K562 (cell line): Measurements from ENCODE around the gene PDGFD. TPM values are rescaled to one million over a fixed set of nuclear protein-coding genes. Genes with fewer than 3 reads are reported as not detected.

Experiments used
- ATAC-seq: fragments of 200-7000 bp; cut with Tn5 transposase; 3 replicates; pipeline ENCODE4 v1.9.1; 2020; ENCODE audit warnings: moderate library complexity
- BruUV-seq: library from RNA; stranded (reverse); fragments of 400-500 nt; replicated peaks from 2 replicates; lab custom pipeline; 2021; lab: Mats Ljungman, UMichigan
- CTCF ChIA-PET: fragments of 300-600 bp; formaldehyde crosslinking; extraction: SDS; loops from one replicate; lab custom pipeline; 2021; ENCODE audit warnings: low intra/inter-chr PET ratio; lab: Yijun Ruan, JAX
- POLR2A ChIA-PET: fragments of 300-600, 350-650 bp; sonication (Branson Sonifier 250); formaldehyde crosslinking; extraction: SDS; loops from one replicate; lab custom pipeline; 2021; ENCODE audit warnings: antibody characterized with exemption, inconsistent platforms; lab: Yijun Ruan, JAX
- DNase-seq, 4 experiments: peaks; one replicate each; pipeline versions ENCODE4 v3.0.0 to v3.0.0-alpha.2; 2011 to 2018; ENCODE audit warnings: low spot score in 3 of 4, mixed read lengths in 3 of 4; ENCODE audit errors: extremely low read depth in 1 of 4
- FAIRE-seq: peaks from 2 replicates; lab custom pipeline; 2011; peaks lifted over from hg19 to GRCh38; lab: Jason Lieb, UNC
- H2AFZ ChIP-seq: 2 replicates; pipeline ENCODE4 v1.6.0; 2011; ENCODE audit warnings: low read depth, low read length, control low read depth, inconsistent platforms
- H3K27ac ChIP-seq: fragments of 200-600 bp; 3 replicates; pipeline ENCODE4 v1.8.0; 2011; ENCODE audit warnings: low read depth, mild to moderate bottlenecking, control low read depth, inconsistent platforms, low read length, moderate library complexity, mixed read lengths; ENCODE audit errors: extremely low read depth
- H3K27me3 ChIP-seq, 2 experiments: fragments of 300-600 bp in 1 of 2; 2 replicates in 1 of 2; 3 replicates in 1 of 2; pipeline versions ENCODE4 v1.6.0 to v1.8.0; 2011; ENCODE audit warnings: inconsistent platforms in 2 of 2, low read length in 2 of 2, mild to moderate bottlenecking in 1 of 2, mixed read lengths in 1 of 2, moderate library complexity in 1 of 2; ENCODE audit not compliant: control insufficient read depth in 2 of 2, insufficient read depth in 2 of 2
- H3K36me3 ChIP-seq: fragments of 300-600 bp; 3 replicates; pipeline ENCODE4 v1.8.0; 2011; ENCODE audit warnings: mild to moderate bottlenecking, low read length, inconsistent platforms; ENCODE audit not compliant: control insufficient read depth, insufficient read depth
- H3K4me1 ChIP-seq, 2 experiments: fragments of 200-600 bp in 1 of 2; replicated peaks in 1 of 2; 2 replicates in 1 of 2; 3 replicates in 1 of 2; pipeline versions ENCODE4 v1.5.1 to v1.8.0; 2011; ENCODE audit warnings: inconsistent platforms in 2 of 2, low read length in 2 of 2, mild to moderate bottlenecking in 1 of 2, mixed read lengths in 1 of 2, moderate library complexity in 1 of 2; ENCODE audit not compliant: control insufficient read depth in 2 of 2, insufficient read depth in 2 of 2
- H3K4me2 ChIP-seq: 2 replicates; pipeline ENCODE4 v1.6.1; 2011; ENCODE audit warnings: low read length, control low read depth, inconsistent platforms, mixed read lengths; ENCODE audit not compliant: insufficient read depth
- H3K4me3 ChIP-seq: fragments of 200-600 bp; sonication (generic), shearing (Covaris generic); 2 replicates; pipeline ENCODE4 v1.5.1; 2016; ENCODE audit warnings: control low read depth, inconsistent platforms
- H3K79me2 ChIP-seq: fragments of 200-600 bp; 3 replicates; pipeline ENCODE4 v1.8.0; 2011; ENCODE audit warnings: low read length, inconsistent platforms; ENCODE audit not compliant: control insufficient read depth, insufficient read depth
- H3K9ac ChIP-seq, 2 experiments: 2 replicates each; pipeline versions ENCODE4 v1.6.0 to v1.6.1; 2011; ENCODE audit warnings: low read depth in 2 of 2, low read length in 2 of 2, control low read depth in 1 of 2, inconsistent platforms in 1 of 2, mild to moderate bottlenecking in 1 of 2, mixed read lengths in 1 of 2; ENCODE audit not compliant: insufficient read depth in 1 of 2
- H3K9me1 ChIP-seq: one replicate; pipeline ENCODE4 v1.6.0; 2011; ENCODE audit warnings: inconsistent platforms, mild to moderate bottlenecking, low read length, moderate library complexity; ENCODE audit not compliant: control insufficient read depth, insufficient read depth
- H3K9me3 ChIP-seq: replicated peaks from 2 replicates; pipeline ENCODE4 v1.5.1; 2011; ENCODE audit warnings: low read depth, low read length, inconsistent platforms; ENCODE audit not compliant: control insufficient read depth, insufficient read depth
- H4K20me1 ChIP-seq: replicated peaks from 2 replicates; pipeline ENCODE4 v1.6.1; 2011; ENCODE audit warnings: low read length, inconsistent platforms, mixed read lengths; ENCODE audit not compliant: control insufficient read depth, insufficient read depth
- ZNF133 ChIP-seq: fragments of 250-450 bp; sonication (Bioruptor Pico); IDR thresholded peaks from 2 replicates; pipeline ENCODE4 v1.4.0; 2020; ENCODE audit warnings: mild to moderate bottlenecking
- ZNF436 ChIP-seq: fragments of 250-450, 450-650 bp; sonication (Bioruptor Pico); formaldehyde crosslinking; IDR thresholded peaks from 2 replicates; pipeline ENCODE4 v1.7.0; 2020; ENCODE audit warnings: mild to moderate bottlenecking
- WGBS: fragments of 100-300 bp; shearing (Covaris generic); methylation state at CpG from one replicate; pipeline ENCODE4 v1.1.6; 2016; ENCODE audit warnings: low coverage, mixed read lengths; ENCODE audit not compliant: insufficient coverage; ENCODE audit errors: missing lambda C conversion rate; 5-methylcytosine and 5-hydroxymethylcytosine counted together
- in situ Hi-C: fragments of 300-500 bp; cut with MboI; formaldehyde crosslinking; loops from 4 replicates; pipeline ENCODE4 v1.15.0; 2018; ENCODE audit warnings: inconsistent platforms, mixed read lengths
- intact Hi-C: fragments of 100-400 bp; cut with micrococcal nuclease; formaldehyde crosslinking; loops from 2 replicates; pipeline ENCODE4 v1.14.2; 2022
- polyA plus RNA-seq, 8 experiments: library from polyadenylated mRNA; depleted of rRNA in 4 of 8; stranded (reverse) in 5 of 8; unstranded in 3 of 8; fragments of >200 nt; fragmentation: Nextera tagmentation in 2 of 8; fragmentation: Illumina TruSeq in 1 of 8; extraction: Ambion mirVana in 2 of 8; extraction: Trizol in 1 of 8; gene quantifications; 2 replicates each; pipeline versions ENCODE4 v1.2.1 to v1.2.3, GENCODE V29; 2011 to 2014; ENCODE audit warnings: inconsistent platforms in 1 of 8, missing spikeins in 1 of 8
- total RNA-seq, 7 experiments: library from RNA; depleted of rRNA in 6 of 7; stranded (reverse); fragments of >200 nt in 6 of 7; fragmentation: Illumina TruSeq in 2 of 7; extraction: Trizol in 2 of 7; gene quantifications; 2 replicates each; pipeline versions ENCODE4 v1.2.1 to v1.2.3, GENCODE V29; 2011 to 2021; ENCODE audit warnings: low replicate concordance in 1 of 7

The PDGFD gene
- total and polyA plus RNA-seq, 9 of the 15 experiments (the other 6 are each of a cell fraction or from before 2014, with no cell fraction given), result 0.11 TPM; not detected in 8

DNA sequence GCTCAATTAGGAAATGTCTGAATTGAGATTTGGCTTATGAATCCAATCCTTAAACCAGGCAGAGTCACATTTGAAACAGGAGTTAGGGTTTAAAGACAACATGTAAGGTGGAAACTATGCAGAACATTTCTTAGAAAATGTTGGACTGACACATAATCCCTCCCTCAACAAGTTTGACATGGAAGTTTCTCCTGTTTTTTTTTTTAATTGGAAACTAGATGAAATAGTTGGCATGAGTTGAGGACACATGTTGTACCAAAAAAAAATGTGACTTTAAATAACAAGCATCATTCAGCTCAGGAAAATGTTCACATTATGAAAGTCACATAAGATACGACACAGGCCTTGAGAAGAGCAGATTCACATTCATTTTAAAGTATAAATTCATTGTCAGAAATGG, 282.4 kb downstream of the PDGFD start:
- FAIRE-seq (no peak), ATAC-seq (no peak), DNase-seq (no peak)
- no peak overlapping the region for H3K4me3 ChIP-seq
- H3K4me1 ChIP-seq, result no peaks in the 10 kb centered on the region
- ChIA-PET POLR2A (no interaction called here), CTCF (no interaction called here)
- intact Hi-C loops (no loop called here), in situ Hi-C loops (no loop called here)
- no peaks in the 10 kb centered on the region for H3K9me1 ChIP-seq
- H3K4me2 ChIP-seq, result no peak overlapping the region
- H2AFZ ChIP-seq, result no peak overlapping the region
- no peaks in the 10 kb centered on the region for H3K9me3 ChIP-seq
- no TSS peak for BruUV-seq
- WGBS, result 0% methylated on average over 1 of the region's 1 CpG
- no peaks in the 10 kb centered on the region for H3K79me2 ChIP-seq
- H3K27ac ChIP-seq, result no peak overlapping the region
- H4K20me1 ChIP-seq, result no peaks in the 10 kb centered on the region
- no peaks in the 10 kb centered on the region for H3K36me3 ChIP-seq
- no peak overlapping the region for H3K9ac ChIP-seq
- H3K27me3 ChIP-seq, result no peaks in the 10 kb centered on the region
- no peak for TF ChIP-seq ZNF133

DNA sequence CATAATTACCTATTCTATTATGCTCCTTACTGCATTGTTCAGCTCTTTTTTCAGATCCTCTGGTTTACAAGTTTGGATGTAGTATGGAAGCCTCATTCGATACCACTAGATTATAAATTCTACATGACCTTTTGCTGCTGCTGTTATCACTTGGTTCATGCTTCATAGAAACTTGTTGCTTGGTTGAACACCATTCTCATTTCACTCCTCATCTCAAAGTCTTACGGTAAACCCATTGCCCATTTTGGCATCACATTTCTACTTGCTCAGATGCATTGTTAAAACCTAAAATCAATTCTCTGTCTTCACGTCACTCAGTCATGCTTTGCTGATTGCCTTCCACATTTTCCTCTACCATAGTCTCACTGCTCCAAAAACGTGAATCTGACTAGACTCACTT, 283.0 kb downstream of the PDGFD start:
- no peak overlapping the region for H3K27ac ChIP-seq

More for the DNA sequence above, 283.0 kb downstream of the PDGFD start:
- in situ Hi-C loops, result no loop called here
- no peaks in the 10 kb centered on the region for H3K9me1 ChIP-seq
- no peaks in the 10 kb centered on the region for H3K36me3 ChIP-seq
- no peaks in the 10 kb centered on the region for H3K9me3 ChIP-seq
- no peak for FAIRE-seq
- no peak overlapping the region for H3K4me2 ChIP-seq
- WGBS, result 0% methylated on average over 4 of the region's 4 CpGs
- H2AFZ ChIP-seq, result no peak overlapping the region
- H3K27me3 ChIP-seq, result no peaks in the 10 kb centered on the region
- ChIA-PET CTCF (no interaction called here), POLR2A (no interaction called here)
- no peak for TF ChIP-seq ZNF436 (CRISPR knock-in tag)
- no peak for DNase-seq
- H4K20me1 ChIP-seq, result no peaks in the 10 kb centered on the region
- H3K4me3 ChIP-seq, result no peak overlapping the region
- ATAC-seq, result no peak
- no peak overlapping the region for H3K9ac ChIP-seq
- H3K4me1 ChIP-seq, result no peaks in the 10 kb centered on the region
- intact Hi-C loops, result no loop called here
- BruUV-seq, result no TSS peak
- no peaks in the 10 kb centered on the region for H3K79me2 ChIP-seq
